ENCODE data around the gene DPP6.

- TF ChIP-seq CTCF (IDR thresholded peaks at IDR 0.05 in 8 of 11, conservative IDR thresholded peaks at IDR 0.05 in 3 of 11) (peak; percentile 19 to 74 (median 68)), POLR2A (IDR thresholded peaks at IDR 0.05) (no peak)
These were observed 875.5 kb downstream of the DPP6 start for GRCh38 chr7:154927624-154928125.
